Hepatocyte (in vitro differentiated cells): ENCODE measurements around the gene F7.

ENCODE experiments used
- EZH2 ChIP-seq: fragments of 200-600 bp; sonication (generic); IDR thresholded peaks from 2 replicates; pipeline ENCODE4 v1.6.1; 2016; ENCODE audit warnings: antibody characterized with exemption, mild to moderate bottlenecking, borderline replicate concordance
- TF ChIP-seq, protein P1 (sequence below): fragments of 200-600 bp; sonication (generic); IDR thresholded peaks from 2 replicates; pipeline ENCODE4 v1.5.1; 2016; ENCODE audit warnings: antibody characterized with exemption, mild to moderate bottlenecking; ENCODE audit not compliant: poor library complexity

- TF ChIP-seq, protein P1, sequence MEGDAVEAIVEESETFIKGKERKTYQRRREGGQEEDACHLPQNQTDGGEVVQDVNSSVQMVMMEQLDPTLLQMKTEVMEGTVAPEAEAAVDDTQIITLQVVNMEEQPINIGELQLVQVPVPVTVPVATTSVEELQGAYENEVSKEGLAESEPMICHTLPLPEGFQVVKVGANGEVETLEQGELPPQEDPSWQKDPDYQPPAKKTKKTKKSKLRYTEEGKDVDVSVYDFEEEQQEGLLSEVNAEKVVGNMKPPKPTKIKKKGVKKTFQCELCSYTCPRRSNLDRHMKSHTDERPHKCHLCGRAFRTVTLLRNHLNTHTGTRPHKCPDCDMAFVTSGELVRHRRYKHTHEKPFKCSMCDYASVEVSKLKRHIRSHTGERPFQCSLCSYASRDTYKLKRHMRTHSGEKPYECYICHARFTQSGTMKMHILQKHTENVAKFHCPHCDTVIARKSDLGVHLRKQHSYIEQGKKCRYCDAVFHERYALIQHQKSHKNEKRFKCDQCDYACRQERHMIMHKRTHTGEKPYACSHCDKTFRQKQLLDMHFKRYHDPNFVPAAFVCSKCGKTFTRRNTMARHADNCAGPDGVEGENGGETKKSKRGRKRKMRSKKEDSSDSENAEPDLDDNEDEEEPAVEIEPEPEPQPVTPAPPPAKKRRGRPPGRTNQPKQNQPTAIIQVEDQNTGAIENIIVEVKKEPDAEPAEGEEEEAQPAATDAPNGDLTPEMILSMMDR: no peak
- TF ChIP-seq EZH2: no peak
Observed at GRCh38 chr13:113070855-113071254, 34.7 kb upstream of the F7 start.
